SK-N-MC (cell line): Measurements from ENCODE around the gene ATP5F1D.

ENCODE experiments used
- DNase-seq: peaks from one replicate; pipeline ENCODE4 v3.0.0-alpha.2; 2011; ENCODE audit warnings: low read depth, low spot score
- H3K27ac ChIP-seq: fragments of 200-600 bp; sonication (generic); 2 replicates; pipeline ENCODE4 v1.5.1; 2016; ENCODE audit warnings: mixed run types
- H3K36me3 ChIP-seq: fragments of 200-600 bp; sonication (generic); 2 replicates; pipeline ENCODE4 v1.6.1; 2017; ENCODE audit warnings: antibody characterized with exemption, low read length, mixed read lengths; ENCODE audit not compliant: insufficient read depth
- H3K4me3 ChIP-seq: fragments of 200-600 bp; sonication (generic); 2 replicates; pipeline ENCODE4 v1.5.1; 2016
- H3K9ac ChIP-seq: fragments of 200-600 bp; sonication (generic); 2 replicates; pipeline ENCODE4 v1.8.0; 2017; ENCODE audit warnings: mixed run types, mixed read lengths; ENCODE audit not compliant: insufficient read length
- H3K9me3 ChIP-seq: fragments of 200-600 bp; sonication (generic); 2 replicates; pipeline ENCODE4 v1.6.1; 2017; ENCODE audit warnings: low read depth, mild to moderate bottlenecking, antibody characterized with exemption, low read length, moderate library complexity, mixed read lengths
- EZH2 ChIP-seq: fragments of 200-600 bp; sonication (generic); IDR thresholded peaks from one replicate; pipeline ENCODE4 v1.6.1; 2017; ENCODE audit warnings: antibody characterized with exemption
- FOXP2 ChIP-seq: optimal IDR thresholded peaks from 2 replicates; pipeline ENCODE3; 2011; ENCODE audit warnings: mild to moderate bottlenecking, moderate library complexity; ENCODE audit not compliant: insufficient read depth; ENCODE audit errors: extremely low read length, control extremely low read depth
- POLR2AphosphoS5 ChIP-seq: IDR thresholded peaks from 2 replicates; pipeline ENCODE4 v1.6.1; 2012; ENCODE audit warnings: mild to moderate bottlenecking, low read depth, low read length, borderline replicate concordance

Gene ATP5F1D

DNA sequence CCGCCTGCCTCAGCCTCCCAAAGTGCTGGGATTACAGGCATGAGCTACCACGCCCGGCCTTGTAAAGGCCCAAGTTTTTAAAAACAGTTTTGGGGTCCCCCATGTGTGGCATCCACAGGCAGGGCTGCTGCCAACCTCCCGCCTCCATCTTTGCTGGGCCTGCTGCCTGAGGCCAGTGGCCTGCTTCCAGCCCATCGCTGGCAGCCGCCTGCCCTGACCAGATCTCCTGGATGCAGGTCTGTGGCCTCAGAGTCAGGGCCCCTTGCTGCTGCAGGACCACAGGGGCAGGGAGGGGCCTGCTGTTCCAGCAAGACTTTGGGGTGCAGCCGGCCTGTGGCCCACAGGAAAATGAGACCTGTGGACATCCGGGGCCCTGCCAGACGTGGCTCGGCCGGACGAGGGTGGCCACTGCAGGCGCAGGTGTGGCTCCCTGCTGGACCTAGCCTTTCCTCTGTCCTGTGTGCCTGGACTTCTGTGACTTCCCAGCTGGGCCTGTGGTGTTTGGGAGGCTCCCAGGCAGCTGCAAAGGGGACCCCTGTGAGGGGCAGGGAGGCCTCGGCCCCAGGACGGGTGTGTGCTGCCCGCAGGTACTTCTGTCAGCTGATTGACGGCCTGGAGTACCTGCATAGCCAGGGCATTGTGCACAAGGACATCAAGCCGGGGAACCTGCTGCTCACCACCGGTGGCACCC is 21.6 kb upstream of the ATP5F1D start:
- no peak for DNase-seq
- no peaks in the 10 kb centered on the region for H3K9me3 ChIP-seq
- no peaks in the 10 kb centered on the region; the same call in 1 of the 2 replicates for H3K36me3 ChIP-seq
- TF ChIP-seq POLR2AphosphoS5 (no peak), EZH2 (no peak), FOXP2 (no peak)
- no peak overlapping the region for H3K27ac ChIP-seq
- H3K4me3 ChIP-seq: no peak overlapping the region
- no peak overlapping the region for H3K9ac ChIP-seq

DNA sequence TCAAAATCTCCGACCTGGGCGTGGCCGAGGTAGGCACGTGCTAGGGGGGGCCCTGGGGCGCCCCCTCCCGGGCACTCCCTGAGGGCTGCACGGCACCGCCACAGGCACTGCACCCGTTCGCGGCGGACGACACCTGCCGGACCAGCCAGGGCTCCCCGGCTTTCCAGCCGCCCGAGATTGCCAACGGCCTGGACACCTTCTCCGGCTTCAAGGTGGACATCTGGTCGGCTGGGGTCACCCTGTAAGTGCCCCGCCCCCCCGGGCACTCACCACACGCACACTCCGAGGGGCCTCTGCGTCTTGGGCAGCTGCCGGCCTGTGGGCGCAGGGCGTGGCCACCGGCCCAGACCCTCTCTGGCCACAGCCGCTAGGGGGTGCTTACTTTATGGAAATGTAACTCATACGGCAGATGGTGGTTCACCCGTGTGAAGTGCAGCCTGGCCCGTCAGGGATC is 21.0 kb upstream of the ATP5F1D start:
- no peak for DNase-seq
- TF ChIP-seq POLR2AphosphoS5 (no peak), FOXP2 (no peak), EZH2 (no peak)
- no peak overlapping the region for H3K4me3 ChIP-seq
- H3K9me3 ChIP-seq: no peaks in the 10 kb centered on the region
- no peak overlapping the region for H3K27ac ChIP-seq
- H3K9ac ChIP-seq: no peak overlapping the region
- H3K36me3 ChIP-seq: no peaks in the 10 kb centered on the region; the same call in 1 of the 2 replicates

DNA sequence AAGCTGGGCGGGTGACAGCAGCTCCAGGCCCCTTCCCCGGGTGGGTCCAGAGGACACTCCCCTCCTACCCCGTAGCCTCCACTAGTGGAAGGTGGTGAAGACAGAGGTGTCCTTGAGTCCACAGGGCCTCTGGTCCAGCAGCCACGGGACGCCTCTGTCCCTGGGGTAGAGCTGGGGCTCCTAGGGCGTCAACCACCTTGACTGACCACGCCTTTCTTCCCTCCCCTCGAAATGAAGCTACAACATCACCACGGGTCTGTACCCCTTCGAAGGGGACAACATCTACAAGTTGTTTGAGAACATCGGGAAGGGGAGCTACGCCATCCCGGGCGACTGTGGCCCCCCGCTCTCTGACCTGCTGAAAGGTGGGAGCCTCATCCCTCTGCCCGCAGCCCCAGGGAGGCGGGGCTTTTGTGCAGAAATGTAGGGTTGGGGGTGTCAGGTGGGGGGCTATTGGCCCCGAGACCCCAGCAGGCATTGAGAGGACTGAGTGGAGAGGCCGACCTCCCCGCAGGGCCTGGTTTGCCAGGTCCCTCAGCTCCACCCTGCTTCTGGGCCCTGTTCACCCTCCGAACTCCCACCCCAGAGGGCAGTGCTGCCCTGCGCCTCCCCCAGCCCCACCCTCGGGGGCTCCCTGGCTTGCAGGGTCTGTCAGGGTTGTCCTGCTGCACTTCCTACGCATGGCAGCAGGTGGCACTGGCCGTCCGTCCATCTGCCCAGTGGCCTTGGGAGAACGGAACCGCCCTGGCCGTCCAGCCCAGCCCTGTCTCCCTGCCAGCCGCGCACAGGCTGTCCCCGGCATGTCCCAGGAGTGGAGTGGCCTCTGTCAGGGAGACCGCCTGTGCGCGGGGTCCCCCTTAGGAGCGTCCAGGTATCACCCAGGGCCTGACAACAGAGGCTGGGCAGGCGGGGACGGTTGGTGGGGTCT is 20.3 kb upstream of the ATP5F1D start:
- H3K9me3 ChIP-seq: no peaks in the 10 kb centered on the region
- no peaks in the 10 kb centered on the region; the same call in 1 of the 2 replicates for H3K36me3 ChIP-seq
- H3K27ac ChIP-seq: no peak overlapping the region
- no peak overlapping the region for H3K9ac ChIP-seq
- H3K4me3 ChIP-seq: no peak overlapping the region
- TF ChIP-seq FOXP2 (no peak), POLR2AphosphoS5 (no peak), EZH2 (no peak)
- DNase-seq: no peak

DNA sequence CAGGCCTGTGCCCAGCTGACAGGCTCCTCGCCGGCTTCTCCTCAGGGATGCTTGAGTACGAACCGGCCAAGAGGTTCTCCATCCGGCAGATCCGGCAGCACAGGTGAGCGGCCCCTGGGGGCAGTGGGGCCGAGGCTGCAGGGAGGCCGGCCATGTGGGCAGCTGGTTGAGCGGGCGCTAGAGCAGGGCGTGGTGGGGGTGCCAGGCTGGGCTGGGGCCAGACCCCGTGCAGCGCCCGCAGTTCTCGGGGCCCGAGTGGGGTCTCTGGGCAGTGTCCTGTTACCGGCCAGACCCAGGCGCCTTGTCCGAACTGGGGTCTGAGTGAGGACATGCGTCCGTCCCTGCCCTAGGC is 19.7 kb upstream of the ATP5F1D start:
- Histone ChIP-seq H3K9ac (no peak overlapping the region), H3K36me3 (no peaks in the 10 kb centered on the region; the same call in 1 of the 2 replicates), H3K9me3 (no peaks in the 10 kb centered on the region), H3K27ac (no peak overlapping the region), H3K4me3 (no peak overlapping the region)
- DNase-seq: no peak
- TF ChIP-seq POLR2AphosphoS5 (no peak), FOXP2 (no peak), EZH2 (no peak)

DNA sequence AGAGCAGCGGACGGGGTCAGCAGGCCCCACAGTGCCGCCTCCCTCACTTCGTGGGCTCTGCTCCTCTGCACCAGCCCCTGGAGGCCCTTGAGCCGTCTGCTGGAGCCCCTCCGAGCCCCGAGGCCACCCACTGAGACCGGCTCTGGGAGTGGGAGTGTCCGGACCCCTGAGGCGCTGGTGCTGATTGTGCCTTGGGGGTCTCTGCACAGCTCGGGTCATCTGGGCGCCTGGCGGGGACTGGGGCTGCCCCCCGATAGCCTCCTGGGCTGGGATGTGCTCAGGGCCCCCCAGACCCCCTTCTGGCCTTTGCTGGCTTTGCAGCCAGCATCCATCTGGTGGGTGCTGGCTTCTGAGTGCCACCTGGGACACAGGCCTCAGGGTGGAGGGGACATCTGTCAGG is 19.2 kb upstream of the ATP5F1D start:
- H3K36me3 ChIP-seq: no peaks in the 10 kb centered on the region; the same call in 1 of the 2 replicates
- no peaks in the 10 kb centered on the region for H3K9me3 ChIP-seq
- TF ChIP-seq EZH2 (no peak), POLR2AphosphoS5 (no peak), FOXP2 (no peak)
- DNase-seq: no peak
- no peak overlapping the region for H3K4me3 ChIP-seq
- H3K27ac ChIP-seq: no peak overlapping the region
- H3K9ac ChIP-seq: no peak overlapping the region

DNA sequence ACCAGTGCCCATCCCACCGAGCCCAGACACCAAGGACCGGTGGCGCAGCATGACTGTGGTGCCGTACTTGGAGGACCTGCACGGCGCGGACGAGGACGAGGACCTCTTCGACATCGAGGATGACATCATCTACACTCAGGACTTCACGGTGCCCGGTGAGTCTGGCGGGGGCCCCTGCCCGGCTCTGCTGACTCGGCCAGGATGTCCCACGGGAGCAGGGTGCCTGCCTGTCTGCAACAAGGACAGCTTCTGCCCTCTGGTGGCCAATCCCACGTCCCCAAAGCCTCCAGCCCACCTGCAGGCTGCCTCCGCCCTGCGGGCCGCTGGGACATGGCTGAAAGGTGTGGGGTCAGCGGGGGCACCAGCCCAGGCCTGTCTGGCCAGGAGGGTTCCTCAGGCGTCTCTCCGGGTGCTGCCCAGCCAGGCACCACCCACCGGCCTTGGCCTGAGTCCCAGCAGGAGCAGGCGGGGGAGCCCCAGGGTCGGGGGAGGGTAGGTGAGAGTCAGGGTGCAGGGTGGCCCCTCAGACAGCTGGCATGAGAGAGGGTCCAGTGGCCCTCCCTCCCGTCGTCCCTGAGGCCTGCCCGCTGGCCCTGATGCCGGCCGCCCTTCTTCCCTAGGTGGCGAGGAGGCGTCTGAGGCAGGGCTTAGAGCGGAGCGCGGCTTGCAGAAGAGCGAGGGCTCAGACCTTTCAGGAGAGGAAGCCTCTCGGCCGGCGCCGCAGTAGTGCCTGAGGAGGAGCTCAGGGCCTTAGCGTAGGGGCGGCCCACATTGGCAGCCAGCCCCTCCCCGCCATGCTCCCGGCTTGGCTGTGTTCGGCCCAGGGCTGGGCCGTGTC is 18.3 kb upstream of the ATP5F1D start:
- Histone ChIP-seq H3K36me3 (no peaks in the 10 kb centered on the region; the same call in 1 of the 2 replicates), H3K9me3 (no peaks in the 10 kb centered on the region), H3K27ac (no peak overlapping the region), H3K4me3 (no peak overlapping the region), H3K9ac (no peak overlapping the region)
- no peak for DNase-seq
- TF ChIP-seq EZH2 (no peak), POLR2AphosphoS5 (no peak), FOXP2 (no peak)

DNA sequence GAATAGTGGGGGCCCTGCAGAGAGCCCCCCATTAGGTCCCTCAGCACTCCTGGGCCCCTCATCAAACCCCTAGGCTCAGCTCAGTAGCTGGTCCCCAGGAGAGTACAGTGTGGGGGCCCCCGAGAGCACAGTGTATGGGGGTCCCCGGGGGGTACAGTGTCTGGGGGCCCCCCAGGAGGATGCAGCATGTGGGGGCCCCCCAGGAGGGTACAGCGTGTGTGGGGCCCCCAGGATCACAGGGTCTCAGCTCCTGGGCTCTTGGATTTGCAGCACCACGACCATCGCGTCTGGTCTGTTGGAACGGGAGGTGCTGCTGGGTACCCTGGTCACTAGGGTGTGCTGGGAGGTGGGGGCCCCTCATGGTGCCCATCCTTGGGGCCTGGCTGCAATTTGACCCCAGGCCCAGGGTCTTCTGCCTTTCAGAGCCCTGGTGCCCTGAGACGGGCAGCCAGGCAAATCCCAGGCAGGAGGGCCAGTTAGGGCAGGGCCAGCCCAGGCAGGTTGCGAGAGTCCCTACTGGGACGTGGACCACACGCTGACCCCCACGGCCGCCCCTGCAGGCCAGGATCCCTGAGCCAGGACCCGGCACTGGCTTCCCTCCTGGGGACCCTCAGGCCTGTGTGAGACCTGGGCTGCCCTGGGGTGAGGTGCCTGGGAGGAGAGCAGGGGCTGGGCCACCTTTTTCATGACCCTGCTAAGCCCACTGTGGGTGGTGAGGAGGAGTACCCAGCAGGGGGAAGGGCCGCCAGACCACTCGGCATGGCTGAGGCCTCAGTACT is 17.3 kb upstream of the ATP5F1D start:
- no peak overlapping the region for H3K27ac ChIP-seq
- no peaks in the 10 kb centered on the region for H3K9me3 ChIP-seq
- TF ChIP-seq FOXP2 (no peak), POLR2AphosphoS5 (no peak)
- DNase-seq: no peak
- no peak overlapping the region for H3K9ac ChIP-seq
- no peaks in the 10 kb centered on the region; the same call in 1 of the 2 replicates for H3K36me3 ChIP-seq
- no peak overlapping the region for H3K4me3 ChIP-seq

DNA sequence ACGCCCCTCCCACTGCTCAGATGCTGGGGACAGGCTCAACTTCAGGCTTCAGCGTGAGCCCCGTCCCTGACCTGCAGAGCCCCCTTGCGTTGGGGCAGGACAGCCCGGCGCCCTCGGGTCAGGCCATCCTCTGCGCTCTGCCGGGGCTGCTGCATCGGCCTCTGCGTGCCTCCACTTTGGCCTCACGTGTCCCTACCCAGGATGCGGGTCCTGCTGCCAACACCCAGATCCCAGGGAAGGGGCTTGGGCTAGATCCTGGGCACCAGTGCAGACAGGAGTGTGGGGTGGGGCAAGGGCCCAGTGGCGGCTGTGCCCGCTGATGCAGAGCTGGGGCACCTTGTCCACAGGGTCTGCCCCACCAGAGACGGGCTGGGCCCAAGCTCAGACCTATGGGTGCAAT is 16.7 kb upstream of the ATP5F1D start:
- no peak for DNase-seq
- no peak overlapping the region for H3K27ac ChIP-seq
- no peak overlapping the region for H3K9ac ChIP-seq
- no peak overlapping the region for H3K4me3 ChIP-seq
- H3K9me3 ChIP-seq: no peaks in the 10 kb centered on the region
- no peak for TF ChIP-seq POLR2AphosphoS5
- no peak for TF ChIP-seq EZH2
- no peak for TF ChIP-seq FOXP2
- no peaks in the 10 kb centered on the region; the same call in 1 of the 2 replicates for H3K36me3 ChIP-seq
